ENCODE data around the gene FHOD1. TPM values are rescaled to one million over a fixed set of nuclear protein-coding genes. Genes with fewer than 3 reads are reported as not detected.
A peak's percentile ranks its signal among the peaks of the same experiment; 100 is the strongest.

FHOD1 gene
- total and polyA plus RNA-seq, 2 of the 4 experiments (the other 2 are of a cell fraction): 13.8 to 64.0 TPM

GRCh38 chr16:67207249-67208091 lies 39.8 kb downstream of the FHOD1 start:
- in situ Hi-C loops (cut with MboI; ENCODE audit: low sequenced_read_pairs) (no loop called here), intact Hi-C loops (cut with micrococcal nuclease) (no loop called here), dilution Hi-C loops (cut with HindIII; ENCODE audit: low sequenced_read_pairs, unreplicated experiment) (no loop called here)
- Histone ChIP-seq H3K9me1 (ENCODE audit: insufficient read depth, low read length) (peaks cover 20% of the 10 kb centered on the region), H3K4me2 (ENCODE audit: low read depth, low read length) (no peak overlapping the region), H3K79me1 (ENCODE audit: low read depth in 1 of 2, low read length in 2 of 2) (peaks cover 0 to 9% of the 10 kb centered on the region in 2 experiments; a peak in 1 of 4 replicates), H2AK5ac (ENCODE audit: low read depth, low read length) (peak overlapping the region; percentile 35; the same call in 1 of the 2 replicates), H2BK20ac (ENCODE audit: low read depth, low read length) (no peak overlapping the region), H3K36me3 (ENCODE audit: control insufficient read depth, insufficient read depth, low read length) (peaks cover 12% of the 10 kb centered on the region), H3K9me3 (ENCODE audit: control insufficient read depth, insufficient read depth, low read length) (no peaks in the 10 kb centered on the region), H3K23ac (ENCODE audit: low read depth, low read length) (no peak overlapping the region), H4K8ac (ENCODE audit: low read depth in 2 of 2, low read length in 2 of 2) (no peak overlapping the region; a peak in 1 of 4 replicates), H3K27ac (ENCODE audit: insufficient read depth, low read length) (no peak overlapping the region), H3K18ac (ENCODE audit: low read depth, low read length) (no peak overlapping the region), H3K14ac (replicated peaks; ENCODE audit: low read depth, low read length) (peak overlapping the region; percentile 53; the same call in 1 of the 2 replicates), H2BK120ac (ENCODE audit: low read depth, low read length) (no peak overlapping the region), H3K4ac (ENCODE audit: low read depth, low read length) (peak overlapping the region; percentile 54), H2AFZ (replicated peaks; ENCODE audit: low read length, poor library complexity) (peak overlapping the region; percentile 82), H2BK15ac (ENCODE audit: low read depth, low read length) (no peak overlapping the region), H2BK5ac (ENCODE audit: low read depth, low read length, poor library complexity, severe bottlenecking) (peak overlapping the region; percentile 56), H3K4me3 (ENCODE audit: insufficient read depth, low read depth, low read length) (no peak overlapping the region), H3K56ac (ENCODE audit: extremely low read depth, insufficient read depth, low read length) (0 out of 2 replicates have a peak overlapping the region, but pooled peaks have one; percentile 6), H4K5ac (ENCODE audit: low read depth, low read length) (no peak overlapping the region), H3K4me1 (ENCODE audit: control insufficient read depth, insufficient read depth, low read length) (peaks cover 8% of the 10 kb centered on the region), H3K9ac (ENCODE audit: low read depth, low read length) (no peak overlapping the region), H4K91ac (ENCODE audit: insufficient read depth, low read depth, low read length) (peak overlapping the region; percentile 55; the same call in 1 of the 2 replicates), H4K20me1 (ENCODE audit: insufficient read depth, low read length) (0 out of 2 replicates have a peak, but pooled peaks cover 6% of the 10 kb centered on the region), H2AK9ac (replicated peaks; ENCODE audit: low read depth, low read length, poor library complexity) (peak overlapping the region; percentile 85), H3K27me3 (ENCODE audit: control insufficient read depth, insufficient read depth, low read length) (no peaks in the 10 kb centered on the region)
- peak; percentile 42; the same call in 1 of the 2 replicates for TF ChIP-seq NFE2L2 (IDR thresholded peaks at IDR 0.05; ENCODE audit: low read depth, low read length)
- no peak for TF ChIP-seq ELK1 (IDR thresholded peaks at IDR 0.05; ENCODE audit: borderline replicate concordance, low read depth, low read length)
- DNase-seq: peak; percentile 44
- no TSS peak for BruUV-seq (replicated peaks)
- POLR2A ChIA-PET (ENCODE audit: unreplicated experiment): no interaction called here
- CTCF ChIA-PET: no interaction called here
- ATAC-seq (ENCODE audit: low read depth): peak; percentile 75
- 64% methylated on average over 16 of the region's 21 CpGs; no CpG with 5 or more reads in 1 of the 2 experiments for WGBS, 2 experiments (ENCODE audit: extremely low coverage in 2 of 2, insufficient read length in 1 of 2)
